Ishikawa (cell line): ENCODE results near the gene UNC5C.

Experiments
- CEBPB ChIP-seq: IDR thresholded peaks from 2 replicates; pipeline ENCODE4 v1.6.1; 2012
- CREB1 ChIP-seq: IDR thresholded peaks from 2 replicates; pipeline ENCODE4 v1.6.1; 2012; ENCODE audit warnings: low read depth
- EP300 ChIP-seq: IDR thresholded peaks from 2 replicates; pipeline ENCODE4 v1.6.1; 2012; ENCODE audit warnings: borderline replicate concordance
- FOXM1 ChIP-seq: IDR thresholded peaks from 2 replicates; pipeline ENCODE4 v1.6.1; 2012; ENCODE audit warnings: low read depth, borderline replicate concordance
- MAX ChIP-seq: IDR thresholded peaks from 2 replicates; pipeline ENCODE4 v1.6.1; 2012
- NFIC ChIP-seq: IDR thresholded peaks from 2 replicates; pipeline ENCODE4 v1.6.1; 2012
- RAD21 ChIP-seq: IDR thresholded peaks from 2 replicates; pipeline ENCODE4 v1.6.1; 2012; ENCODE audit warnings: low read depth
- REST ChIP-seq: IDR thresholded peaks from 2 replicates; pipeline ENCODE4 v1.6.1; 2012; ENCODE audit warnings: low read depth, mild to moderate bottlenecking
- TAF1 ChIP-seq: IDR thresholded peaks from 2 replicates; pipeline ENCODE4 v1.6.1; 2012; ENCODE audit warnings: low read depth, mild to moderate bottlenecking
- TCF12 ChIP-seq: IDR thresholded peaks from 2 replicates; pipeline ENCODE4 v1.6.1; 2012; ENCODE audit warnings: low read depth

GRCh38 chr4:95388911-95389310 is 159.9 kb downstream of the UNC5C start:
- TF ChIP-seq TAF1 (no peak), CEBPB (no peak), NFIC (no peak), FOXM1 (peak; percentile 52; the same call in 1 of the 2 replicates), CREB1 (no peak), REST (no peak), TCF12 (no peak), MAX (no peak), EP300 (no peak), RAD21 (no peak)
